GM21723 (cell line): ENCODE measurements around the gene BNIP5.
"Not testable (repeated sequence)": the region's sequence is repeated elsewhere in the genome, so short reads cannot be mapped to it uniquely, and the experiment has no call there.

Experiments
- ATAC-seq: cut with Tn5 transposase; IDR thresholded peaks from one replicate; pipeline ENCODE4 v1.9.1; 2021; ENCODE audit warnings: mild to moderate bottlenecking, moderate library complexity; ENCODE audit not compliant: unreplicated experiment

Gene BNIP5

DNA sequence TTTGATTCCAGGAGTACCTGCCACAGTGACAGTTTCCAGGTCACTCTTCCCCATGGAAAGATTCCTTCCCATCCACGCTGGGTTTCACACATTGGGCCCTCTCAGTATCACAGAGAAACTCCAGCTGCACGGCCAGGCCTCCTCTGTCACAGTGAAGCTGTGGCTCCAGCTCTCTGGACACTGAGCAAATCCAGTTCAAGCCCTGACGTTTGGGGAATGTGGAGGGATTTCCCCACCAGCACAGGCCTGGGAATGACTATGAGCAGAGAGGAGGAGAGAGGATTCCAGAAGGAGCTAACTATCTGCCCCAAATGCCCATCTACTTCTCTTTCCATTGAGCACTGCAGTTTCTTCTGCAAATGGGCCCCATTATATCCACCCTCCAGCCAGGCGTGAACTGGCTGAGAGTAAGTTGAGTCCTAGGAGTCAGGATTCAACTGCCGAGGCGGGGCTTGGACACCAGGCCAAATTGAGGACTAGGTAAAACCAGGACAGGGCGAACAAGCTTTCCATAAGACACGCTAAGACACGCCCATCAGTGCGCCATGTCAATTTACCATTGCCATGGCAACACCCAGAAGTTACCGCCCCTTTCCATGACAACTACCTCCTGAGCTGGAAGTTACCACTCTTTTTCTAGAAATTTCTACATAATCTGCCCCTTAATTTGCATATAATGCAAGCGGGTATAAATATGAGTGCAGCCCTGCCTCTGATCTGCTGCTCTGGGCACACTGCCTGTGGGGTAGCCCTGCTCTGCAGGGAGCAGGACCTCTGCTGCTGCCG lies 9.2 kb upstream of the BNIP5 start:
- ATAC-seq: no peak

DNA sequence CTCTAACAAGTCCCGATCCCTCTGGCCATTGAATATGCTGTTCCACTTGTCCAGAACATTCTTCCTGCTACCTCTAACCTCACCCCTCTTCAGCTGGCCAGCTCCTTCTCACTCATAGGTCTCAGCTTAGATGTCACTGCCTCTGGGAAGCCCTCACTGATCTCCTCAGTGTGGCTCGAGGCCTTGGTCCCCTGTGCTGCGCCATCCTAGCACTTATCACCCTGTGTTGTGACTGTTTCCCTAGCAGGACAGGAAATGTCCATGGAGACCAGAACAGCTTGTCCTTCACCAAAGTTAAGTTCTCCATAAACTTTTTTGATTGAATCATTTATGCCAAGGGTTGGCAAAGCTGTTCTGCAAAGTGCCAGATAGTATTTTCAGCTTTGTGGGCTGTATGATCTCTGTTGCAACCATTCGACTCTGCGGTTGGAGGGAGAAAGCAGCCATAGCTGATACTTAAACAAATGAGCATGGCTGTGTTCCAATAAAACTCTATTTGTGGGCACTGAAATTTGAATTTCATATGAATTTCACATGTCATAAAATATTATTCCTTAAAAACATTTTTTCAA lies 6.5 kb upstream of the BNIP5 start:
- ATAC-seq: no peak

DNA sequence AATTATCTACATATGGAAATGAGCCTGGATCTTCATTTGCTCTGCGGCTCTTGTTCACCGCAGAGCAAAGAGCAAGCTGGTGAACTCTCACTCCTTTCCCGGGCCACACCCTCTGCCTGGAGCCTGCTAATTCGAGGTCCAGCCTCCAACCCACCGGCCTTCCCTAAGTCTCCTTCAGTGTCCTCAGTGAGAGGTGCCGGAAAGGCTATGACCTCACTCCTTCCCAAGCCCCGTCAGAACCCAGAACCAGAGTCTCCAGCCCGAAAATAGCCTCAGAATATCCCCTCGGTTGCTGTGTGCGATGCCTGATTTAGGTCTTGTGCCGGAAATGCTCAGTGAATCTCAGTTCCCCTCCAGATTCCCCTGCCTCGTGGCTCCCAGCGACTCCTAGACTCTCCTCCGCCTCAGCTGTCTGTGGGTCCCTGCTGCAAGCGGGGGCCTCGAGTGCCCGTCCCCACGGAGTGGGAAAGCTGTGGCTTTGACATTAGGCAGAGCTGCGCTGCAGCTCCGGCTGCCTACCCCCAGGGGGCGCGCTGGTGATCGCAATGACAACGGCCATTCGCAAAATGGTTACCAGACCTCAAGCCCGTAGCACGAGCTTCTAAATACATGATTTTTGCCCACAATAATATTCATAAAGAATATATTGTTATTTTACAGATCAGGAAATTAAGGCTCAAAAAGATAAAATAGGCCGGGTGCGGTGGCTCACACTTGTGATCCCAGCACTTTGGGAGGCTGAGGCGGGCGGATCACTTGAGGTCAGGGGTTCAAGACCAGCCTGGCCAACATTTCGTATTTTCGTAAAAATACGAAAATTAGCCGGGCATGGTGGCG lies 4.1 kb upstream of the BNIP5 start:
- no peak for ATAC-seq

DNA sequence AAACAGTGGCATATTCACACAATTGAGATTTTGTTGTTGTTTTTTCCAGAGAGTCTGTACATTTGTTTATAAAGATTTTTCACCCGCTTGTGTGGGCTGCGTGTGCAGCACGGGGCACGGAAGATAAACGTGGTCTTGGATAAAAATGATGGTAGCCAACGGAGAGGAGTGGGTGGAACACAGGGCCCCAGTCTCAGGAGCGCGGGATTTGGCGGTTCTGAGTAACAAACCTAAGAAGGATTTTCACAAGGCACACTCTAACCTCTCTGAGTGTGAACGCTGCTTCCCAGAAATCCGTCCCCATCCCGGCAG lies 3.6 kb upstream of the BNIP5 start:
- ATAC-seq: no peak

DNA sequence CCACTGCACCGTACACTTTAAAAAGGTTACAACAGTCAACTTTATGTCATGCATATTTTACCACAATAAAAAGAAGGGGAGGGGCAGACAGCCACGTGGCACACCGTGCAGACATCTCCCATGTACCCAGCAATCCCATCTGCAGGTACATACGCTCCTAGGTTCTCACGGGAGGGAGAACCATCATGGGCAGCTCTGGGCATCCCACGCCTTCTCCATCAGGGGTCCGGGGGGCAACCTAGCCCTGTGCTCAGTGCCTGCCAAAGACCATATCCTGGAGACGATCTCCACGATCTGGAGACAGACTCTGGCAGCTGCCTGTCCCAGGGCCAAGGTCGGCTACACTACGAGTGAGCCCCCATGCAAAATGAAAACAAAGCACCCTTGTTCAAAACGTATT lies 2.5 kb upstream of the BNIP5 start:
- no peak for ATAC-seq

DNA sequence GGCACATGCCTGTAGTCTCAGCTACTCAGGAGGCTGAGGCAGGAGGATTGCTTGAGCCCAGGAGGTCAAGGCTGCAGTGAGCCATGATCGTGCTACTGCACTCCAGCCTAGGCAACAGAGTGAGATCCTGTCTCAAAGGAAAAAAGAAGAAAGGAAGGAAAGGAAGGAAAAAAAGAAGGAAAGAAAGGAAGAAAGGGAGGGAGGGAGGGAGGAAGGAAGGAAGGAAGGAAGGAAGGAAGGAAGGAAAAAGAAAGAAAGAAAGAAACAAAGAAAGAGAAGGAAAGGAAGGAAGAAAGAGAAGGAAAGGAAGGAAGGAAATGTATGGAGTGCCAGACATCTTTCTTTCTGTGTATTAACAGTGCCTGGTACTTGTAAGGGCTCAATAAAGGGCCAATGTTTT lies 1.5 kb upstream of the BNIP5 start:
- ATAC-seq: not testable (repeated sequence)

DNA sequence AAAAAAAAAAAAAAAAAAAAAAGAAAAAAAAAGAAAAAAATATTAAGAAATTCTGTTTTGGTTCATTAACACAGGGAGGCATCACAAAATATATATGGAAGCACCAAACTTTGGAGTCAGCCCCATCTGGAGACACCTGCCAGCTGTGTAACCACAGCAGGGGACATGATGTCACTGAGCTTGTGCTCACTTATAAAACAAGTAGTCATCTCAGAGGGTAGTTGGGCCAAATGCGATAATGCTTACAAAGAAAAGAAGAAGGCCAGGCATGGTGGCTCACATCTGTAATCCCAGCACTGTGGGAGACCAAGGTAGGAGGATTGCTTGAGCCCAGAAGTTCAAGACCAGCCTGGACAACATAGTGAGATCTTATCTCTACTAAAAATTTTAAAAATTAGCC lies 1.1 kb upstream of the BNIP5 start:
- no peak for ATAC-seq

DNA sequence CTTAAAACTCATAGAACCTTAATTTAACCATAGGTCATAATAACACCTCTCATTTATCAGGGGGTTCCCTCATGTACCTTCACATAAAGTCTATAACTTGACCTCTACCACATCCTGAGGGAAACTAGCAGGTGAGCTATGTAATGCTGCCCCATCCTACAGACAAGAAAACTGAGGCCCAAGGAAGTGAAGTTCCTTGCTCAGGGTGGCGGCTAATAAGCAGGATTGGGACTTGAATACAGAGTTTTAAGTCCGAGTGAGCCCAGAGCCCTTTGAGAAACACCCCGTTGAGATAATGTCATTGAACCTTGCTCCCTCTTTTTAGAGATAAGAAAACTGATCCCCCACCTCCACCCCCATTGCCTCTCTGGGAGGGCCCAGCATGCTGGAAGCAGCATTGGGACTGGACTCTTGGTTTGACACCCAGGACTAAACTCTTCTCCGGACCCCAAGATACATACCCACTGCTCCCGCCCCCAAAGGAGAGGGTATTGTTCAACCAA lies 429 bp downstream of the BNIP5 start:
- ATAC-seq: no peak

DNA sequence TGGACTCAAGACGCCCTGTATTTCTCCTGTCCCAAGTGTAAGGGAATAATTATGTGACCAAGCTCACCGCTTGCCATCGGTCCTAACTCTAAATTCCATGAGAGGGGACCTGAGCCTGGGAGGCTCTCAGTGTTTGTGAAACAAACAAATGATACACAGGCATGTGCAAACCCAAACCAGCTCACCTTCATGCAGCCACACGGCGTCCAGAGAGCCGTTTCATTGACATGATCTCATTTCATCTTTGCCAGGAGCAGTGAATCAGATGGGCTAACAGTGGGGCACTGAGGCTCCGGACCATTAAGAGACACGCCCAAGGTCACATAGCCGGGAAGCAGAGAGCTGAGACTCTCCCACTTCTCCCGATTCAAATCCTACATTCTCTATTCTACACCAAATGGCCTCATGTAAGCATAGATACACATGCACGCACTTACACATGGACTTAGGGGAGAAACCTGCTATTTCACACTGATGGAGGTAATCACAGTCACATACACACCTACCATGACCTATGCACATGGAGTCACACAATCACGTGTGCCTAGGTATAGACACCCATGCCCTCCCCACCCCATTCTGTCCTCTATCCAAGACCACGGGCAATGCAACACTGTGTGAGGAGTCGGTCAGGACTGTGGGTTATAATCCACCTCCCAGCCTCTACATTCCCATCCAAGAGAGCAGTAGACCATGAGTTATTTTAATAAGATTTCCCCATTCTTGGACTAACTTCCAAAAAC lies 1.1 kb downstream of the BNIP5 start:
- no peak for ATAC-seq

DNA sequence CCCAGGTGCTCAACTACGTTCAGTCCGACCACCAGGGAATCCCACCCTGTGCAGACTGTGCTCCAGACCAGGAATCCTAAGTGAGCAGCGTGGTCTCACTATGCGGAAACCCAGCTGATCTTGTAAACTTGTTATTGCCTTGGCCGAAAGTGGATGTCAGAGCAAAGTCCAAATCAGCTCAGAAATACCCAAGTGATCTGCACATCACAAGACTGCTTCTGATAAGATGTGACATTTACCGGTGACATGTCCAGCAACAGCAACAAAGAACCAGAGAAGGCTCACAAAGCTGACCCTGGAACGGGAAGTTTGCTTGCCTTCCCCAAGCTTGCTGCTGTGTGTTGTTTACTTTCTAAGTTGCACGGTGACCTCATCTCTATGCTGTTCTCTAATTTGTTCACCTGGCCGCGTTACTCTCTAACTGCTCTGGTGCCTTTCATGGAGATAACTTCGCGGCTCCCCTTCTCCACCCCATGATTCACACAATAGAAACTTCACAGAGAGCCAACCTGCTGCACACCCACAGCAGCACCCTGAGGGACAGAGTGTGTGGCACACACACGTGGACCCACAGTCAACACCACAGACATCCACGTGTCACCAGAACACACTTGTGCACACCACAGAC lies 1.7 kb downstream of the BNIP5 start:
- no peak for ATAC-seq

DNA sequence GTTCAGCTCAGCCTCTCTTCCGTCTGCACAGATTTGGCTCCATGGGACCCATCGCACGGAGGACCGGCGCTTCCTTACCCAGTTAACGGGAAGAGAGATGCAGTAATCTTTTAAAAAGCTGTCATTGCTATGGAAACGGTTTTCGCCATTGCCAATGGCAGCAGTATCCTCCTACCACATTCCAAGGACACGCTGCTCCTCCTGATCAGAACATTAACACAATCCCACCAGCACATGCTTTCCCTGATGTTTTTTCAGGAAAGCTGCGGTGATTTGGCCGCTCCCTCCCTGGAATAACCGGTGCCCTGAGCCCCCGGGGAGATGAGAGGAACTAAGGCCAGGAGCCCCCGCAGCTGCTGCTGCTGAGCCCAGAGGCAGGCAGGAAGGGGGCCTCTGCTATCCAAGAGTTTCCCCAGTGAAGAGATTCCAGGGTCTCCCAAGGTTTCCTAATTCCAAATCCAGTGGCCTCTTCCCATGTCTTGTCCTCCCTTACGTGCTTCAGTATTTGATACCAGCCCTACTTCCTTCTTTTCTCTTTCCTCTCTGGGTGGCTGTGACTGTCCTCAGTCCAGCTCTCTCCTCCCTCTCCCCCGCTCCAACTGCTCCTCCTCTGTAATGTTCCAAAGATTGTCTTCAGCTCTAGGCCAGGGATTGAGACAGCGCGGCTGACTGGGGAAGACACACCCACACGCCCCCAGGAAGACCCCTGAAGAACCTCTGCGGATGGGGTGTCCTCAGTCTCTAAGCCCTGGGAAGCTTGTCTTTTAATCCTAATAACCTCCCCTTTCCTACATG lies 2.6 kb downstream of the BNIP5 start:
- no peak for ATAC-seq

DNA sequence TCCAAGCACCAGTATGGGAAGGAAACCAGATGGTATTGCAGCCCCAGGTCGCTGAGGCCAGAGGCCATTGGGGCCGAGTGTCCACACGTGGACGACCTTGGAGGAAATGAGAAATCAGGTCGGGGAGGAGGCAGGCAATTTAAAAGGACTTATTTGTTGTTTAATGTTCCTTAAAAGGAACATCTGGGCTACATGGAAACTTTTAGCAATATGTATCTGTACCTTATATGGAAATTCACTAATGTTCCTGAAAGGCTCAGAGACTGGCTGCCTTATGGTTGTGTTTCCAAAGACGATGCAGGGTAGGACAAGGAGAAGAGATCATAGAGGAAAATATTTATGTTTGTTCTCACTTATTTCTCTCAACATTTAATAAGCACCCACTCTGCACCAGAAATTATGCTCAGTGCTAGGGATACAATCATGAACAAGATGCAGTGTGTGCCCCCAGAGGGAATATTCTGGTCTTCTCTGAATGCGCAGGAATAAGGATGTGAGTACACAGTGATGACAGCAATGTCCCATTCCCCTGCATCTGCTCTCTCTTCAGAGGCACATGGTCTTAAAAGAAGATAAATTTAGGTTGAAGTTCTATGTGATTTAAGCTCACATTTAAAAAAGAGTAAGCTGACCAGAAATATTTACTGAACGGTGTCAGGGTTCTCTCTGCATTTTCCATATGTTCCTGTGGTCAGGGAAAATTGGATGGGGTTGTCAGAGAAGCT lies 3.4 kb downstream of the BNIP5 start:
- no peak for ATAC-seq

DNA sequence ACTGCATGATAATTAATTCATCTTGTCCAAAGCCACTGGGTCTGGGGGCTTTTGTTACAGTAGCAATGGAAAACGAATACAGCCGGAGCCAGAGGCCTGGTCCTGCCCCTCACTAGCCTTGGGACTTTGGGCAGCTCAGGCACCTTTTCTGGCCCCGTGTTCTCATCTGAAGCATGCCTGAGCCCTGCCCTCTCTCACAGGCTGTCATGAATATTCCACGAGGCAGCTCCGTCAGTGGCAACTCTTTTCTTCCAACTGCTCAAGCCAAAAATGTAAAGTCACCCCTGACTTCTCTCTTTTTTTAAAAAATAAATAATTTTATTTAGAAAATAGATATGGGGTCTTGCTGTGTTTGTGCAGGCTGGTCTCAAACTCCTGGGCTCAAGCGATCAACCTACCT lies 5.3 kb downstream of the BNIP5 start:
- ATAC-seq: no peak

DNA sequence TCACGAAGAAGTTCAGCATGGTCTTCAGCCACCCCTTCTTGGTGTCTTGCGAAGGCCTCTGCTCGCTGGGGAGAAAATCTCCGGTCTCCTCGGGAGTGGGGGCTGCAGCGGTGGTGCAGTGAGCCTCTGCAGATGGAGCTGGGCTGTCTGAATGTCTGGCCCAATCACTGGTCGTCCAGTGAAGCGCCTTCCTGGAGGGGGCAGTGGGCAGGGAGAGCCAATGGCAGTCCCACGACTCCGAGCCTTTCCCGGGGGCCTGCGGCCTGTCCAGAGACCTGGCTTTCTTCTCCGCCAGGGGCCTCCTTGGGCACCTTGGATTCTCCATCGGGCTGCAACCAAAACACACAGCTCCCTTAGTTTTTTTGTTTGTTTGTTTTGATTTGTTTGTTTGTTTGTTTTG lies 6.3 kb downstream of the BNIP5 start:
- ATAC-seq: no peak

DNA sequence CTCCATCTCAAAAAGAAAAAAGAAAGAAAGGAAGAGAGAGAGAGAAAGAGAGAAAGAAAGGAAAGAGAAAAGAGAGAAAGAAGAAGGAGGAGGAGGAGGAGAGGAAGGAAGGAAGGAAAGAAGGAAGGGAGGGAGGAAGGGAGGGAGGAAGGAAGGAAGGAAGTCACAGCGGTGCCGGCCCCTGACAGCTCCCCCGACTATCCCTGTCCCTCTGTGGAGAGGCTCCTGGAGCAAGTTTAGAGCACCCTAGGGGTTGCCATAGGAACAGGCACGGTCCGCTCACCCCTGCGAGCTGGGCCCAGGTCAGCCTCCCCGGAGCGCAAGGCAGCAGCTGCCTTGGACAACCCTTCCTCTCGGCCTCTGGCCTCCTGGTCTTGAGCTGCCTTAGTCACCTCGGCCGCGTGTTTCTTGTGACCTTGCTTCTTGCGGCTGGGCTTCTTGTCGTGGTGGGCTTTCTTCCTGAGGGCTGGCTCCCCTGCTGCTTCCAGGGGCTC lies 6.8 kb downstream of the BNIP5 start:
- ATAC-seq: no peak

DNA sequence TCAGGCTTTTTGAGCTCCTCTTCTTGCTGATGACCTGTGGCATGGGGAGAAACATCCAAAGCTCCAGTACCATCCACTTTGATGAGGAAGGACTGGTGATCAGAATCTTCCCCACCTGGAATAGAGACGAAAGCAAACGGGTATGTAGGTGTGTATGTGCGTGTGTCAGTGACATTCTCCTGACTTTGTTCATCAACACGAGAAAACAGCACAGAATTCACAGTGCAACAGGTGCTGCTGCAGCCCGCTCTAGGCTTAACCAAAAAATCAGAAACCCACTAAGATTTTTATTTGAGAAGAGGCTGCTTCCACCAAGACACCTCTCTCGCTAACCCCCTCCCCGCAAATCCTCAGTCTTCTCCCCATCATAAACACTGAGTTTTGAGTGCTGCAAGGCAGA lies 8.1 kb downstream of the BNIP5 start:
- ATAC-seq: no peak

DNA sequence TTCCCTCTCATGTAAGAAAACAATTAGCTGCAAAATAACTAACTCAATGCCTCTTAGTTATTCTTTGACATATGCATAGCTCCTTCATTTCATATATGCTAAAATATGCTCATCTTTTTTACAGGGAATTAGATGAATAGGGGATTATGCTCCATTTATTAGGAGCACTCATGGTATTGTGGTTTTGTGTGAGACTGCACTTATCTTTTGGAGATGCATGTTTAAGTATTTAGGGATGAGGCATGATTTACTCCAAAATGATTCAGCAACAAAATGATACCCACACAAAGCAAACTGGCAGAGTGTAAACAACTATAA lies 8.8 kb downstream of the BNIP5 start:
- ATAC-seq: no peak

DNA sequence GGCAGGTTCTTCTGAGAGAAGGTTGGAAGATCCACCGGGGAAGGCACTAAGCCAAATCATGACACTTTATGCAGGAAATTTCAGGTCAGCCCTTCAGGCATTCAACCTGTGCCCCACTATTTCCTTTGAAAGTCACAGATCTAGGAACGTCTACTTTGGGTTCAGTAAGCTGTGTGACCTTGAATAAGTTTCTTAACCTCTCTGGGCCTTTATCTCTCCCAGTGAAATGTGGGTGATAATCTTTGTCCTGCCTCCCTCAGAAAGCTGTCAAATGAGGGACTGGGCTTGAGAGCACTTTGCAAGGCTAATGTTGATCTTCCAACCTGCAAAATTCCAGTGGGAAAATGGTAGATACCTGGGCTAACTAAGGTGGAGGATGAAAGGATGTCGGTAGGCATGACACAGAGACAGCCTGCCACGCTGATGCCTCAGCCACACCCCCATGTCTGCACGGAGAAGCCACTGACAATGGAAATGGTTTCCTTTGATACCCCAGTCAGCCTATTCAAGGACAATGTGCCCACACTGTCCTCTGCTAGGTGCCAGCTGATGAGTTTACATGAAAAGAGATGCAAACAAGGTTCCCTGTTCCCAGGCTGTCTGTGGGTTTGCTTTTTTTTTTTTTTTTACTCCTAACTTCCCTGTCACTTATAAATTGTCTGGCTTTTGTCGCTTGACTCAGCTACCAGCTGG lies 9.3 kb downstream of the BNIP5 start:
- no peak for ATAC-seq
